ENCODE measurements around the gene SIN3B.

Gene SIN3B

DNA sequence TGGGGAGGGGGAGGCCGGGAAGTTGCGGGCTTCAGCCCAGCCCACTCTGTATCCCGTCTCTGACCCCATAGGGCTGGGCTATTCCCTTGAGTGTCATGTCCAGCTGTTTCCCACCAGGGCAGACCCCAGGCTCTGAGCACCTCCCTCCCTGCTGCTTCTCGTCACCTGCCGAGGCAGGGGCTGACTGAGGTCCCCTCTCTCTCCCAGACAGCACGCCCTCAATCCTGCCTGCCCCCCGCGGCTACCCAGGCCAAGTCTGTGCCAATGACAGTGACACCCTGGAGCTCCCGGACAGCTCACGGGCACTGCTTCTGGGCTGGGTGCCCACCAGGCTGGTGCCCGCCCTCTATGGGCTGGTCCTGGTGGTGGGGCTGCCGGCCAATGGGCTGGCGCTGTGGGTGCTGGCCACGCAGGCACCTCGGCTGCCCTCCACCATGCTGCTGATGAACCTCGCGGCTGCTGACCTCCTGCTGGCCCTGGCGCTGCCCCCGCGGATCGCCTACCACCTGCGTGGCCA, 60.2 kb downstream of the SIN3B start:
- no peak for DNase-seq (ENCODE audit: low read depth)

DNA sequence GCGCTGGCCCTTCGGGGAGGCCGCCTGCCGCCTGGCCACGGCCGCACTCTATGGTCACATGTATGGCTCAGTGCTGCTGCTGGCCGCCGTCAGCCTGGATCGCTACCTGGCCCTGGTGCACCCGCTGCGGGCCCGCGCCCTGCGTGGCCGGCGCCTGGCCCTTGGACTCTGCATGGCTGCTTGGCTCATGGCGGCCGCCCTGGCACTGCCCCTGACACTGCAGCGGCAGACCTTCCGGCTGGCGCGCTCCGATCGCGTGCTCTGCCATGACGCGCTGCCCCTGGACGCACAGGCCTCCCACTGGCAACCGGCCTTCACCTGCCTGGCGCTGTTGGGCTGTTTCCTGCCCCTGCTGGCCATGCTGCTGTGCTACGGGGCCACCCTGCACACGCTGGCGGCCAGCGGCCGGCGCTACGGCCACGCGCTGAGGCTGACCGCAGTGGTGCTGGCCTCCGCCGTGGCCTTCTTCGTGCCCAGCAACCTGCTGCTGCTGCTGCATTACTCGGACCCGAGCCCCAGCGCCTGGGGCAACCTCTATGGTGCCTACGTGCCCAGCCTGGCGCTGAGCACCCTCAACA, 60.8 kb downstream of the SIN3B start:
- no peak for DNase-seq (ENCODE audit: low read depth)

DNA sequence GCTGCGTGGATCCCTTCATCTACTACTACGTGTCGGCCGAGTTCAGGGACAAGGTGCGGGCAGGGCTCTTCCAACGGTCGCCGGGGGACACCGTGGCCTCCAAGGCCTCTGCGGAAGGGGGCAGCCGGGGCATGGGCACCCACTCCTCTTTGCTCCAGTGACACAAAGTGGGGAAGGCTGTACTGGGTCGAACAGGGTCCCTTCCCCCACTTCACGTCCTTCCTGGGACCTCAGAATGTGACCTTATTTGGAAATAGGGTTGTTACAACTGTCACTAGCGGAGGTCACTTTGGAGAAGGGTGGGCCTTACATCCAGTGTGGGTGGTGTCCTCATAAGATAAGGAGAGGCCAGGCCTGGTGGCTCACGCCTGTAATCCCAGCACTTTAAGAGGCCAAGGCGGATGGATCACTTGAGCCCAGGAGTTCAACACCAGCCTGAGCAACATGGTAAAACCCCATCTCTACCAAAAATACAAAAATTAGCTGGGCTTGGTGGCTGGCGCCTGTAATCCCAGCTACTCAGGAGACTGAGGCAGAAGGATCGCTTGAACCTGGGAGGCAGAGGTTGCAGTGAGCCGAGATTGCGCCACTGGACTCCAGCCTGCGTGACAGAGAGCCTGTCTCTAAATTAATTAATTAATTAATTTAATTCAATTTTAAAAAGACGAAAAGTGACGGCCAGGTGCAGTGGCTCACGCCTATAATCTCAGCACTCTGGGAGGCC, 61.4 kb downstream of the SIN3B start:
- no peak for DNase-seq (ENCODE audit: low read depth)

DNA sequence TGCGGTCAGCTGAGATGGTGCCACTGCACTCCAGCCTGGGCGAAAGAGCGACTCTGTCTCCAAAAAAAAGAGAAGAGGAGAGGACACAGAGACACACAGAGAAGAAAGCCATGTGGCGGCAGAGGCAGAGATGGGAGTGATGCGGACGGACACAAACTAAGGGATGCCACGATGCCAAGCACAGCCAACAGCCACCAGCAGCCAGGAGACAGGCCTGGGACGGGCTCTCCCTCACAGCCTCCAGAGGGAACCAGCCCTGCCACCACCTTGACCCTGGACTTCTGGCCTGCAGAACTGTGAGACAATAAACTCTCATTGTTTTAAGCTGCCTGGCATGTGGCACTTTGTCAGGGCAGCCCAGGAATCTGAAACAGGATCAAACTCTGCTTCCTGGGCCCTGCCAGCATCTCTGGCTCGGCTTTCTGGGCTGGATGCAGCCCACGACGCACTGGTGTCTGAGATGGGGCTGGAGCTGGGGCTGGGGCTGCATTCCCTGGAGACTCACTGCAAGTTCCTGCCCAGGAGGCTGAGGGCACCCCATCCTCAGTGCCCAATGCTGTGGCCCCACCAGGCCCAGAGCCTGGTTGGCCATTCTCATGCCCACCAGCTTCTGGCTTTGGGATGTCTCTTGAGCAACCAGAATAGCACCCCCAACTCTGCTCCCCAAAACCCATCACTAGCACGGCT, 62.6 kb downstream of the SIN3B start:
- DNase-seq (ENCODE audit: low read depth): no peak

DNA sequence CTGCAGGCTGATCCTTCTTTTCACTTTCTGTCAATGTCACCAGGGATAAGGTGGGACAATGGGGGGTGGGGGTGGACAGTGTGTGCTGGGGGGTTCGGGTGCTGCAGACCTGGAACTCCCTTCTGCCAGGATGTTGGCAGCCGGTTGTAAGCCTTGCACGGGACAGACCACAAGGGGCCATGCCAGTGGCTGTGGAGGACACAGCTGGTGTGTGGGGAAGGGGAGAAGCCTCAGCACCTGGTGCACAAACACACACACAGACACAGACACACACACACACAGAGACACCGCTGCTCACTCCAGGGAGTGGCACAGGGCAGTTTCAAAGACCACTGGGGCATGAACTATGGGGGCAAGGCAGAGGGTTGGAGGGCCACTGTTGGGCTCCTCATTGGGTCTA, 63.2 kb downstream of the SIN3B start:
- DNase-seq (ENCODE audit: low read depth): no peak

DNA sequence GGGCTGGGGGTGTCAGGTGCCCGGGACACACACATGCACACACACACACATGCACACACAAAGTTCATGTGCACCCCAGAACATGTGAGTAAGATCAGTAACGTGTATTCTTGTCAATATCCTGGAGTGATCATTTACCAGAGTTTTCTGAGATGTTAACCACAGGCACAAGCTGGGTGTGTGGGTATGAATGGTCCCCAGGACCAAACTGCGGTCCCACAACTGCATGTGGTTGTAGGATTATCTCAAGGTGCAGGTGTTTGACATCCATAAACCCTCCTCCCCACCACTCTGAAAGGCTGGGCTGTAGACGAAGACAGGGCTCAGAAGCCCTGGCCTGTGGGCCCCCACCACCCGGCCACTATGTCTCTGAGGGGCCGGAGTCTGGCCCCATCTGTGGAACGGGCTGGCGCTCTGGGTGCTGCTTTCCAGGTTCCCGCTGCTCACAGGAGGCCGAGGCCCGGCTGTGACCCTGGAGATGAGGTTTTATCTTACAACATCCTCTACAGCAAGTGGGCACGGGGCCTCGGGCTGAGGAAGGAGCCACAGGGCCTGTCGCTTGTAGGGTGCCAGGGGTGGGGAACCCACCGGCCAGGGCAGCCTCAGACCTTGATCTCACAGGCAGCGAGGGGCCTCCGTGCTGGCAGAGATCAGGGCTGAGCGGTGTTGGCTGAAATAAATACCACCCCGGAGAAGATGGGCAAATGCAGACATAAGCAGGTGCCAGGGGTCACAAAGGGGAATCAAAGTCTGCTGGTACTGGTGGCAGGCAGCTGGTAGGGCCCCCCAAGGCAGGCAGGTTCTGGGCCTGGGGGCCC, 63.9 kb downstream of the SIN3B start:
- DNase-seq (ENCODE audit: low read depth): no peak

DNA sequence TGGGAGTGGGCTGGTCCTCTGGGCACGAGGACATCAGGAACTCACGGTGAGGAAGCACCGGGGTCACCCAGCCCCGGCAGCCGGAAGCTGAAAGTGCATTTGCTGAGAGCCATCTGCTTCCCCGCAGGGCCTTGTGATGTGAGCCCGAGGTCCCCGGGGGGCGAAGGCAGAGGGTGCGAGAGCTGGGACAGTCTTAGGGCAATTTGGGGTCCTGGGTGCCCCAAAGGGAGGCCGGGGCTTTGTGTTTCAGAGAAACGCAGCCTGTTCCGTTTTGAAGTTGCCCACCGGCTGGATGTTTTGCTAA, 64.4 kb downstream of the SIN3B start:
- no peak for DNase-seq (ENCODE audit: low read depth)

DNA sequence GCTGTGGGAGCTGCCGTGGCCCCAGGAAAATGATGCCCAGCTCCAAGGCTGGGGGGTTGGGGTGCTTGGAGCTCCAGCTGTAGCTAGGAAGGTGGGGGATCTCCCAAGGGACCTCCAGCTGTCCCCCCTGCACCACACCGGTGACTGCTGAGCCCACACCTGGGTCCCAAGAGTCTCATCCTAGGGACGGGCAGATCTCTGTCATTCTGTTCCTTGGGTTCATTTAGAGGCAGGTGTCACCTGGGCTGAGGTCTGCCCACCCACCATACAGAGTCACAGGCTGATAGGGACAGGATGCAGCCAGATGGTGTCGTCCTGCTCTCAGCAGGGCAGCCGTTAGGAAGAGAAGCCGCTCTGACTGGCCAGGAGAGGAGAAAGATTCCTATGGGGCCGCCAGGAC, 64.9 kb downstream of the SIN3B start:
- no peak for DNase-seq (ENCODE audit: low read depth)

DNA sequence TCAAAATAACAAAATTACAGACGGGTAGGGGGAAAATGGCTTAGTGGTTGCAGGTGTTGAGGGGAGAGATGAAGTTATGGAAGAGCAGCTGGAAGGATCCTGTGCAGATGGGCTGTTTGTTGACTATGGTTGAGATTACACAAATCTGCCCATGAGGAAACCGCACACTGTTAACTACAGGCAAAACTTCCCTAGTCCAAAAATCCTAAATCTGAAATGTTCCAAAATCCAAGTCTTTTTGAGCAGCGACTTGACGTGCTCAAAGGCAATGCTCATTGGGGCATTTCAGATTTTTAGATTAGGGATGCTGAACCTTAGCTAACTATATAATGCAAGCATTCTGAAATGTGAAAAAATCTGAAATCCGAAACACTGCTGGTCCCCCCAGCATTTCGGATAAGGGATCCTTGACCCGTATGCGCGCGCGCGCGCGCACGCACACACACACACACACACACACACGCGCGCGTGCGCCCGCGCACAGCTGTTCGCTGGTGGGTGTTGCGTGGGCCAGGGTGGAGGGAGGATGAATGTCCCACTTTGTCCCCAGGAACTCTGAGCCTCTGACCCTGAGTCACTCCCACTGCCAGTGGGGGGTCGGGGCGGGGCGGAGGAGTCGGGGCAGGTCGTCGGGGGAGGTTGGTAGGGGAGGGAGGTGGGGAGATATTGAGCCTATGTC, 66.4 kb downstream of the SIN3B start:
- peak; percentile 36 for DNase-seq (ENCODE audit: low read depth)

DNA sequence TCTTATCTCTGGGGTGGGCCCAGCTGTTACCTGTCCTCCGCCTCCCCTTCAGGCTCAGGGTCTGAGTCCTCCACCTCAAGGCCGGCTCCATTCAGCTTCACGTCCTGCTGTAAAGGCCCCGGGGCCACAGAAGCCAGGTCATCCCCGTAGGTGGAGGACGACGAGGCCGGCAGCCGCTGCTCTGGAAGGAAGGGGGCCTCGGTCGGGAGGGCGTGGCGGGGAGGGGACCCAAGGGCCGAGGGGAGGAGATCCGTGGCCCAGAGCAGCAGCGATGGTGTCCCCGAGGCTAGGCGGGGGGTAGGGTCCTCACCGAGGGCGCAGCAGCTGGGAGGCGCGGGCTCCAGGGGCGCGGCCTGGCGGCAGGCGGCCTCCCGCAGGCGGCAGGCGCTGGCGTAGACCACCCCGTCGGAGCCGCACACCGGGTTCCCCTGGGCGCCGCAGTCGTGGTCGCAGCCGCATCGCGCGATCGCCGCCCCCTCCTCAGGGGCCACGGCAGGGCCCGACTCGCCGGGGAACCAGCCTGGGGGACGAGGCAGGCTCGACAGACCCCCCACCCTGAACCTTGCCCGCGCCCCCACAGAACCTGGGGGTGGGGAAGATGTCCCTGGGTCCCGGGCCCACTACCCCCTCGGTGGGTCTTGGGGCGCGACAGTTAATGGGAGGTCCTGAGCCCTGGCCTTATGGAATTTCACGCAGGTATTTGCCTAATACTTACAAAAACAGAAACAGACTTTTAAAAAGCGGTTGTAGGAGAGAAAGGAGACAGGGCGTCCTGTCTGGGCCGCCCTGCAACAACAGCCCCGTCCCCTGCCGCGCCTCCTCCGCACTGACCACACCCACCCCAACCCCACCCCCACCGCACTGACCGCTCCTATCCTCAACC, 67.2 kb downstream of the SIN3B start:
- no peak for DNase-seq (ENCODE audit: low read depth)

DNA sequence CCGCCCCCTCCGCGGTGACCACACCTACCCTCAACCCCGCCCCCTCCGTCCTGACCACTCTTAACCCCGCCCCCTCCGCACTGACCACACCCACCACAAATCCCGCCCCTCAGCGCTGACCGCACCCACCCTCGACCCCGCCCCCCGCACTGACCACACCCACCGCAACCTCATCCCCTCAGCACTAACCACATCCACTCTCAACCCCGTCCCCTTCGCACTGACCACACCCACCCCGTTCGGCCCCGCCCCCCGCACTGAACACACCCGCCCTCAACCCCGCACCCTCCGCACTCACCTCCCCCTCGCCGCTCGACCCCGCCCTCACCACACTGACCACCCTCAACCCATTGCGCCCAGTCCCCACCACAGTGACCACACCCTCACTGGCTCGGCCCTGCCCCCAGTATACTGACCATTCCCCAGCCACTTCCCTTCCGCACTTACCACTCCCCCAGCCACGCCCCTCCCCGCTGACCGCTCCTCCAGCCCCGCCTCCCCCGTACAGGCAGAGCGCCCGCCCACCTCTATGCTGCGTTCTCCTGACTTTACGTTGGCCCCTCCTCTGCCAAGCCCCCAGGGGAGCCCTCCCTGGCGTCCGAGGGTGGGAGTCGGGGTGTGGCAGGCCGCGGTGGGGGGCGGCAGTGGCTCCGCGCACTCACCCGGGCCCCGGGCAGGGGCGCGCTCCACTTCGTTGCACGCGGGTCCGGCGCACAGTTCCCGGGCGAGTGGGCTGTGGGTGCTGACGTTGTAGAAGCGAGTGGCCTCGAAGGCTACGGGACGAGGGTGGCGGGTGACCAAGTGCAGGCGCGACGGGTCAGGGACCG, 68.0 kb downstream of the SIN3B start:
- peak; percentile 98 for DNase-seq (ENCODE audit: low read depth)

DNA sequence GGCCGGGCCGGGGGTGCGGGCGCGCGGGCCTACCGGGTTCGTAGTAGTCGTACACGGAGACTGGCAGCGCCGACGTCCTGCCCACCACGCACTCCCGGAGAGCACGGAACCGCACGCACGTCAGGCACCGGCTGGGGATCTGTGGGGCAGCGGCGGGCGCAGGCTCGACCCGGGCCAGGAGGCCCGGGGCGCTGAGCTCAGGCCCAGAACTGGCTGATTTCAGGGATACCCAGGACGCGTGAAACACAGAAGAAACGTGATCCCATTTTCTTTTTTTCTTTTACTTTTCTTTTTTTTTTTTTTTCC, 68.6 kb downstream of the SIN3B start:
- peak; percentile 52 for DNase-seq (ENCODE audit: low read depth)

DNA sequence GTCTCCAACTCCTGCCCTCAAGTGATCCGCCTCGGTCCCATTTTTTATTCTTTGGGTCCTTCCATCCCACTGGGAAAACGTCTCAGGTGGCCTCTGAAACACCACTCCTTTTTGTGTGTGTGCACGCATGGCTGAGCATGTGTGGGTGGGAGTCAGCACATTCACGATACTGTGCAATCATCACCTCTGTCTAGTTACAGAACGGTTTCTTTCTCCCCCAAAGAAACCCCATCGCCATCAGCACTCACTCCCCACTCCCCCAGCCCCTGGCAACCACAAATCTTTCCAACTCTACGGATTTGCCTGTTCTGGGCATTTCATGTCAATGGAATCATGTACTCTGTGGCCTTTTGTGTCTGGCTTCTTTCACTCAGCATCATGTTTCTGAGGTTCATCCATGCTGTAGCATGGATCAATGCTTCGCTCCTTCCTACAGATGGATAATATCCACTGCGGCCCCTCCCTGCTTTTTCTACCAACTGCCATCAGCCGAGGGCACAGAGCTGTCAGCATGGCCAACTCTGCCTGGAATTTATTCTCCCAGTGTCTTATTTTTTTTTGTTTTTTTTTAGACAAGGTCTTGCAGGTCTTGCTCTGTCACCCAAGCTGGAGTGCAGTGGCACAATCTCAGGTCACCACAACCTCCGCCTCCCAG, 69.3 kb downstream of the SIN3B start:
- no peak for DNase-seq (ENCODE audit: low read depth)

DNA sequence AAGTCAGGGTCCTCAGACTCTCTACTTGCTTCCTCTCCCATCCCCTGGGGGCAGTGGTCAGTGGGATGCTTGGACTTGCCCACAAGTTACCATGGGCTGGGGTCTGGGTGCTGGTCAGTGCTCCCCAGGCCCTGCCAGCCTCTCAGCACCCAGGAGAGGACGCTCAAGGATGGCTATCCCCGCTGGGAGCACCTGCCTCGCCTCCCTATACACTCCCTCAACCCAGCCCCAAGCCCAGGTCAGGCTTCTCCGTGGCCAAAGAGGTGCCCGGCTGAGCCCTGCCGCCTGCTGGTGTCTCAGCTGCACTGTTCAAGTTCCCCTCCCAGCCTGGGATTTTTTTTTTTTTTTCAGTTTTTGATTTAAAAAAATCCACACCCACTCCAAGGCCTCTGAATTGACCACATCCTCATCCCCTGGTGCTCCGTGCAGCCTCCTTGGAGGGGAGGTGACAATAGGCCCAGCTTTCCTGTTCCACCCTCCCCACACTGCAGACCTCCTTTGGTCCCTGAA, 70.4 kb downstream of the SIN3B start:
- peak; percentile 19 for DNase-seq (ENCODE audit: low read depth)

DNA sequence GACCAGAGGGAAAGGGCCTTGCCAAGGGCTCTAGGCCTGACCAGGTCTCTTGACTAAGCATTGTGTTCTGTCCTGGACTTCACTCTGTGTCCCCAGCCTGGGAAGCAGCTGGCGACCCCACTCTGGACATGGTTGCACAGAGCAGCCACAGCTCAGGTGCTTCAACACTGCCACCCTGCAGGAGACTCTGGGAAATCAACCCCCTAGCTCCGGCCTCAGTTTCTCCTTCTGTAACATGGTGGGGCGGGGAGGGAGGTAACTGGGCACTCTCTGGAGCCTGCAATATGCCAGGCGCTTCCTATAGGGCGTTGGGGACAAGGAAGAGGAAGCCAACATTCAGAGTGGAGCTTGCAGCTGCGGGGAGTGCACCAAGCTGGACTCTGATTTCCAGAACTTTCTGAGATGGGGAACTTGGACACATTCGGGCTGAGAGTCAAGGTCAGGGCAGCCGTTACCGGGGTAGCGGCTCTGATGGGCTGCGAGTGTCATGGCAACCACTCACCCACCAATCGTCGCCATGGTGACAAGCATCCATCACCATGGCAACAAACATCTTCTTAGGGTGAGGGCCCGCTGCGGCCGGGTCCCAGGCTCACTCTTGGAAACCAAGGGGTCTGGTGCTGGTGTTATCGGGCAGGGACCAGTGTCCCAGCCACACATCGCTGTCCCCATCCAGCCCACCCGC, 72.4 kb downstream of the SIN3B start:
- no peak for DNase-seq (ENCODE audit: low read depth)

DNA sequence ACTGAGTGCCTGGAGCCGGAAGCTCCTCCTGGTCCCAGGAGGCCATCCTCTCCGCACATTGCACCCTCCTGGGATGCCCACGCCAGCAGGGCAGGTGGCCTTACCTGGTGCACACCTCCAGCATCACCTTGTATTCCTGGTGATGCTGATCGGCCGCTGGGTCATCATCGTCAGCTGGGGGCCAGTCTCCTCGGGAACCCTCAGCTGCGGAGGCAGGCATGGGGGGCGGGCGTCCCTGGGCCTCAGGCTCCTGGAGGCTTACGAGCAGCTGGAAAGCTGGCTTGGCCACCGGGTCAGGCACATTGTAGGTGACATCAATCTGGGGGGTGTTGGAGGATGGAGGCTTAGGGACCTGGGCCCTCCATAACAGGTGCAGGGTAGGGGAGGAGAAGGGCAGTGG, 73.3 kb downstream of the SIN3B start:
- DNase-seq (ENCODE audit: low read depth): no peak

DNA sequence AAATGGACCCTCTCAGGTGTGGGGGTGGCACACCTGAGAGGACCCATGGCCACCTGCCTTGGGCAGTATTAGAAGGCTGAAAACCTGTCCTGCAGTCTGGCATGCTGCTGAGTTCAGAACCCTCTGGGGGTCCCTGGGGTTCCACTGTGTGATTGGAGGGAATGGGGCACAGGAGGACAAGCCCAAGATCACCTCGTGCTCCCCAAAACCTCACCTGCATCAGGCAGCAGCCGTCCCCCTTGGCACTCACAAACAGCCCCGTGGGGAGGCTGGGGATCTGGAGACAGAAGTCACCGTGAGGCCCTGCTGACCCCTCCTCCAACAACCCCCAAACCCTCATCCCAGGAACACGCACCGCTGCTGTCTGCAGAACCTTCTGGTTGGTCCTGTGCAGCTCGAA, 74.1 kb downstream of the SIN3B start:
- DNase-seq (ENCODE audit: low read depth): no peak

DNA sequence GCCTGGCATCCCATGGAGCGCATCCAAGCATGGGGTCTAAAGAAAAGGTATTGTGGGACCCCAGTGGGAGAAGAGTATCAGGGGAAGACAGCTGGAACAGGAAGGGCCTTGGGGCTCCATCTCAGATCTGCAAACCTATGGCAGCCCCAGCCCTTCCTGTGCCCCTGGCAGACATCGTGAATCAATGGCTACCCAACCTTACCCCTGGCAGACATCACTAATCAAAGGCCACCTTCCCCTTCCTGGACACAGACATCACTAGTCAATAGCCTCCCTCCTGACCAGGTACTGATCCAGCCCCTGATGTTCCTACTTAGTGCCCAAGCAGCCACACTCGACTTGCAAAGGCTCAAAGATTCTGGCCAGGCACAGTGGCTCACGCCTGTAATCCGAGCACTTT, 75.4 kb downstream of the SIN3B start:
- DNase-seq (ENCODE audit: low read depth): no peak

DNA sequence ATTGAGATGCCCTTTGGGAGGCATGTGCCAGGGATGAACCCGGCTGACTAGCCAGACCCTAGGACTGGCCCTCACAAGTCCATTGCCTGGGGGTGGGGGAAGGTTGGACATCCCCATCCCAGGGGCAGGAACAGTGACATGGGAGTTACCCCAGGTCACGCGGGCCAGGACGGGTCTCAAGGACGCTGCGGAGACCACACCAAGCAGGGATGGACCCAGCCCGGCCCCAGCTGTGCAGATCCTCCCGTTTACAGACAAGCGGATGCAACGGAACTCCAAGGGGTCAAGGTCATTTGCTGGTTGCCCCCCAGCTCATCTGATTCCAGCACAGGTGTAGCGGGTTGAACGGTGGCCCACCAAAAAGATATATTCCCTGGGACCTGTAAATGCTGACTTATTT, 79.6 kb downstream of the SIN3B start:
- DNase-seq (ENCODE audit: low read depth): no peak

All from fibroblast of gingiva (primary cell).